Endothelial cell of coronary artery (primary cell): ENCODE data around the gene NDRG2. TPM values are rescaled to one million over a fixed set of nuclear protein-coding genes. Genes with fewer than 3 reads are reported as not detected.

Experiments used
- total RNA-seq: library from RNA; depleted of rRNA; stranded (reverse); fragments of >200 nt; gene quantifications from 2 replicates; pipeline ENCODE4 v1.2.3, GENCODE V29; 2014

The NDRG2 gene
- 0.09 TPM in 1 of 2 replicates, not detected in the other for total RNA-seq

GRCh38 chr14:21024585-21025370, at the start of gene NDRG2:
Gene NDRG2, minus strand, starts transcription at chr14:21025061. Its CDS starts 1,746 bp downstream, at chr14:21023315.

DNA sequence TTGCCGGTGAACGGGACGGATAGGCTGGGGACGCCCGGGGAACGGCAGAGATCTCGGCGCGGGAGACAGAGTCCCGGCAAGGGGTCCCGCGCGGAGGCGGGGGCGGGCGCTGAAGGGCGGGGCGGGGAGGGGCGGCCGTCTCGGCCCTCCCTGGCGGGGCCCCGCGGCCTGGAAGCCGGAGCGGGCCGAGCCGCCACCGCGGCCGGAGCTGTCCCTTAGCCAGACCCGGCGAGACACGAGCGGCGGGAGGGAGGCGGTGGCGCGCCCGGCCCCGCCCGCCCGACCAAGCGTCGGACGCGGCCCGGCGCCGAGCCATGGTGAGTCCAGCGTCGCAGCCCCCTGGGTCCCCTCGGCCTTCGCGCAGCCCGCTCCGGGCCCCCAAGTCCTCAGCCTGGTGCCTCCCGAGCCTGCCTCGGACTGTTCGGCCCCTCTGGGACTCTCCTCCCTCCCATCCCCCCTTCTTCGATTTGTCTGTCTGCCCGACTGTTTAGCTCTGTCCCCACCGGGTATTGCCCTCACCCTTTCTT, 45.3 kb upstream of the NDRG2 start, which contains the start of gene ARHGEF40:
Gene ARHGEF40 (plus strand): TSS at position 222 of the 527 bp plus-strand sequence. CDS start 93 bp downstream, at position 315.

DNA sequence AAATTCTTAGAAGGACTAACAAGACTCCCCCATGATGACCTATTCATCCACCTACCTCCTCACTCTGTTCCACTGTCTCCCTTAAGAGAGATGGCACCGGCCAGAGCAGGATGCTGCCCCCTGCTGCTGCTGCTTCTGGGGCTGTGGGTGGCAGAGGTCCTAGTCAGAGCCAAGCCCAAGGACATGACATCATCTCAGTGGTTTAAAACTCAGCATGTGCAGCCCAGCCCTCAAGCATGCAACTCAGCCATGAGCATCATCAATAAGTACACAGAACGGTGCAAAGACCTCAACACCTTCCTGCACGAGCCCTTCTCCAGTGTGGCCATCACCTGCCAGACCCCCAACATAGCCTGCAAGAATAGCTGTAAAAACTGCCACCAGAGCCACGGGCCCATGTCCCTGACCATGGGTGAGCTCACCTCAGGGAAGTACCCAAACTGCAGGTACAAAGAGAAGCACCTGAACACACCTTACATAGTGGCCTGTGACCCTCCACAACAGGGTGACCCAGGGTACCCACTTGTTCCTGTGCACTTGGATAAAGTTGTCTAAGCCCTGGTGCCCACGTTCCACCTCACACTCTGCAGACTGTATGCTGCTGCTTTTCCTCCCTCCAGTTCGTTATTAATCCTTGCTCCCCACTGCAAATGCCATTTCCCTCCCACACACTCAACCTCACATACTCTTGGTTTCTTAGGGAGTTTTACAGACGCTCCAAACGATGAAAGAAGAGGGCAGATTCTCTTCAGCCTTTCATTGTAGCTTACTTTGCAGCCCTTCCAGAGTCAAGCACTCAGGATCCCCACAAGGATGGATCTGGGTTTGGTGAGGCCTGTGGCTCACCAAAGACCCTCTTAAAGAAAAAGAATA, 33.2 kb upstream of the NDRG2 start, which contains the start of gene RNASE8:
Gene RNASE8 (plus strand): TSS at position 20 of the 873 bp plus-strand sequence. CDS start 71 bp downstream, at position 91.

DNA sequence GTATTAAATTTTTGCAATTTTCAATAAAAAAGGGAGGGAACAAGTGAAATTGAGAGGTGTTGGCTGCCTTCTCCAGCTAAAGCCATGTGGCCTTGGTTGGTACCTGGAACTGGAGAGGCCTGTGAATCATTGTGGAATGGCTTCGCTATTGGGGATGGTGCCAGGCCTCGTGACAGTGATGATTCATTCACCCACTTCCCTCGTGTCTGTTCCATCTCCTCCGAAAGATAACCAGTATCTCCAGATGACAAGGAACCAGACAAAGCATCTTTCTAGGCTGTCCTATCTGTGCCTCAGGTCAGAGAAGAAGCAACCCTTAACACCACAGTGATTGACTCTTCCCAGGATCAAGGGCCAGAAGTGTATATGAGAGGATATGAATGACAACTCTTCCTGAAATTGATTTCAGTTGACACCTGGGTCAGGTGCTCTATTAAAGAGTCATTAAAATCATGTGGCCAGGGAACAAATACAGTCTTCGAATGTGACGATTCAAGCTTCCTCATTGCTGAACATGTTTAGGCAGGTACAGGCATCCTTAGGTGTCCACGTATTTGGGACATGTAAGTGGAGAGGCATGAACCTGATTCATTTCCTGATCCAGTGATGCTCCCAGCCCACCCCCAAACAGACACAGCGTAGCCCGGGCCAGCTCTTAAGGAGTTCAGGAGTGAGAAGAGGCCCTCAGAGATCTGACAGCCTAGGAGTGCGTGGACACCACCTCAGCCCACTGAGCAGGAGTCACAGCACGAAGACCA, 17.0 kb upstream of the NDRG2 start, which contains the start of gene RNASE7:
Gene RNASE7 (plus strand): TSS at position 687 of the 758 bp plus-strand sequence. CDS start 631 bp downstream, outside the sequence.

DNA sequence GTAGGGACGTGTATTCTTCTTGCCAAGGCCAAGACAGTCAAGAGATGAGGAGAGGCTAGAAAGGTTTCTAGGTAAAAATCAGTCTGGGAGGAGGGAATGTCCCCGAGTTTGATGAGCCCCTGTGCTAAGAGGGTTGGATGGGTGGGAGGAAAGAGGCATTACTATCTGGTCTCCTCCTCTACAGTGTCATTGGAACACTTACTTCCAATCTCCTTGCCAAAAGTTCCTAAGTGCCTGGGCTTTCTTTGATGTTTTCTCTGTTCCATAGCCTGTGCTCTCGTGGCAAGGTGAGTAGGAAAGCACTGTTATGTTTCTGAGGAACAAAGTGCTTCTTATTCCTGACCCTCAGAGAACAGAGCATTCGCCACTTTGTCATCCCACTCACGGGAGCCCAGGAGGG, 9.8 kb upstream of the NDRG2 start, which contains the start of gene RNASE13:
Gene RNASE13 (minus strand): TSS at position 101 of the 400 bp plus-strand sequence. CDS start 519 bp downstream, outside the sequence.

DNA sequence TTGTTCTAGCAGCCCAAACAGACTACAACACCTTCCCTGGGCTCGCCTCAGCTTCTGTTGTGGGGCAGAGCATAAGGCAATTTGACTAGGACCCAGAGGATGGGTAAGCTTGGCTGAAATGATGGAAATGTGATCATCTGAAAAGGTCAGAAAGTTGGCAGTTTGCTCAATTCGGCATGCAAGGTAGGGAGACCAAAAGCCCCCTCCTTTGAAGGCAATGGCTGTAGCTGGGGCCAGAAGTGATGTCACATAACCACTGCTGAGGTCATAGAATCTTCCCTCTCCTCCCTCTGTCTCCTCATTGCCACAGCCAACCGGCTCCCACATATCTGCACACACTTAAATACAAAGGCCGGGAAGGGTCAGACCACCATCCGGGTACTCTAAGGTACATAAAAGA, 5.1 kb upstream of the NDRG2 start, which contains the start of gene TPPP2:
Gene TPPP2 (plus strand): TSS at position 301 of the 400 bp plus-strand sequence. CDS start 365 bp downstream, outside the sequence.

DNA sequence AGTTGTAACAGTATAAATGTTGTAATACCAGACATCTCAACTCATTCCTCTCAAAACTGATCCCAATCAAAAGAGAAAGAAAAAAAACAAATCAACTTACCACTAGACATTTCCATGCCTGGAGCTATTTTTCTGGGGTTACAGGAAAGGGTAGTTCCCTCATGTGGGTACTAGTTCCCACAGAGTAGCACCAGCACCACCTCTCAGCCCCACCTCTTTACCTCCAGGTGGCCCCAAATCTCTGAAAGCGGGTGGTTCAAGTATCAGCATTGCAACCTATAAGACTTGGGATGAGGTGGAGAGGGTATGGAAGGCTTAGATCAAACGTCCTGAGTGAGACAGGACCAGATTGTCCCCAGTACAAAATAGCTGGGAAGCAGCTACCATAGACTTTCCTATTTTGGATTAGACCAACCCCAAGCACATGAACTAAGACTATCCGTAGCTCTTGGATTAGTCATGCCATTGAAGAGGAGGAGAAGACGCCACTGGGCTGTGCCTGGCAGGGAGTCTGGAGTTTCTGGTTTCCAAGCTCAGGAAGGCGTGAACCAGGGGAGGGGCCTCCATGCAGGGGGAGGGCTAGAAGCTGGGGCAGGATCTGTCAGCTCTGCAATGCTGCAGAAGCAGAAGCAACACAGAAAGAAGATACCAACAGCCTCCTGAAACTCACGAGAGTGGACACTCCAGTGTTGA, 26.0 kb downstream of the NDRG2 start, which contains the start of gene SLC39A2:
Gene SLC39A2 (plus strand): TSS at position 620 of the 693 bp plus-strand sequence. CDS start 154 bp downstream, outside the sequence.

DNA sequence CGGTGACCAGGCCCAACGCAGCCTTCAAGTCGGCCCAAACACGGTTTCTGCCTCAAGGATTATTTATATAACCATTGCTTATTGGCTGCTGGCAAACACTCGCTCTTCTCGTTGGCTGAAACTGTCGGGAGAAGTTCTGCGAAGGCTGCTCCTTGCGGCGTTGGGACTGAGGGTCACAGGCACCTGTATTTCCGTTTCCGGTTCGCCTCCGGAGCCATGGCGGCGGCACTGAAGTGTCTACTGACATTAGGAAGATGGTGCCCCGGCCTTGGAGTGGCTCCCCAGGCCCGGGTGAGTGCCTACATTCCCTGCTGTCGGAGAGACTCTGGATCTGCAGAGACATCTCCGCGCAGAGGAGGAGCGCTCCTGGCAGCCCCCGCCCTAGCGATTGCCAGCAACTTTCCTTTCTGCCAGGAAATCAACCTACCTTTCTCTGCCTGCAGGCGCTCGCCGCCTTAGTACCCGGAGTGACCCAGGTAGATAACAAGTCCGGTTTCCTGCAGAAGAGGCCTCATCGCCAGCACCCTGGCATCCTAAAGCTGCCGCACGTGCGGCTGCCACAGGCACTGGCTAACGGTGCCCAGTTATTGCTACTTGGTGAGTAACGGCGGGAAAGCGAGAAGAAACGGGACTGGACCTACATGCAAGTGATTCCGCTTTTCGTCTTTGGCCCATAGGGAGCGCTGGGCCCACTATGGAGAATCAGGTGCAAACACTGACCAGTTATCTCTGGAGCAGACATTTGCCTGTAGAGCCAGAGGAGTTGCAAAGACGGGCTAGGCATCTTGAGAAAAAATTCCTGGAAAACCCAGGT, 34.9 kb downstream of the NDRG2 start, which contains the start of gene METTL17:
Gene METTL17 (plus strand): TSS at position 194 of the 814 bp plus-strand sequence. CDS start 23 bp downstream, at position 217.

Other genes starting within 250 kb of the NDRG2 start
- 0.09 TPM in 1 of 2 replicates, not detected in the other for gene RNASE6, start 243.8 kb downstream of the NDRG2 start, total RNA-seq
- gene RNASE1, start 222.2 kb downstream of the NDRG2 start, total RNA-seq: 46.7 and 82.6 TPM in 2 replicates
- not detected in 2 replicates for gene RNASE3, start 133.7 kb downstream of the NDRG2 start, total RNA-seq
- not detected in 2 replicates for gene RNASE2, start 69.6 kb downstream of the NDRG2 start, total RNA-seq
- 24.1 and 24.5 TPM in 2 replicates for gene METTL17, start 35.1 kb downstream of the NDRG2 start, total RNA-seq
- gene SLC39A2, start 25.8 kb downstream of the NDRG2 start, total RNA-seq: not detected in 2 replicates
- gene TPPP2, start 5.2 kb upstream of the NDRG2 start, total RNA-seq: not detected in 2 replicates
- not detected in 2 replicates for gene RNASE13, start 9.7 kb upstream of the NDRG2 start, total RNA-seq
- not detected in 2 replicates for gene RNASE7, start 17.3 kb upstream of the NDRG2 start, total RNA-seq
- gene RNASE8, start 32.8 kb upstream of the NDRG2 start, total RNA-seq: not detected in 2 replicates
- gene ARHGEF40, start 45.2 kb upstream of the NDRG2 start, total RNA-seq: 4.2 and 12.1 TPM in 2 replicates
- gene ZNF219, start 73.6 kb upstream of the NDRG2 start, total RNA-seq: 2.5 and 2.8 TPM in 2 replicates
- gene TMEM253, start 76.0 kb upstream of the NDRG2 start, total RNA-seq: not detected in 2 replicates
- not detected in 2 replicates for gene OR5AU1, start 131.0 kb upstream of the NDRG2 start, total RNA-seq
- 644 and 806 TPM in 2 replicates for gene HNRNPC, start 244.4 kb upstream of the NDRG2 start, total RNA-seq